Epidermal melanocyte (primary cell): Measurements from ENCODE around the gene LGALS9B.
"Not testable (repeated sequence)": the region's sequence is repeated elsewhere in the genome, so short reads cannot be mapped to it uniquely, and the experiment has no call there.

Experiments
- DNase-seq: peaks from one replicate; pipeline ENCODE4 v3.0.0; 2011; ENCODE audit warnings: low spot score; ENCODE audit not compliant: insufficient read length

Gene LGALS9B

DNA sequence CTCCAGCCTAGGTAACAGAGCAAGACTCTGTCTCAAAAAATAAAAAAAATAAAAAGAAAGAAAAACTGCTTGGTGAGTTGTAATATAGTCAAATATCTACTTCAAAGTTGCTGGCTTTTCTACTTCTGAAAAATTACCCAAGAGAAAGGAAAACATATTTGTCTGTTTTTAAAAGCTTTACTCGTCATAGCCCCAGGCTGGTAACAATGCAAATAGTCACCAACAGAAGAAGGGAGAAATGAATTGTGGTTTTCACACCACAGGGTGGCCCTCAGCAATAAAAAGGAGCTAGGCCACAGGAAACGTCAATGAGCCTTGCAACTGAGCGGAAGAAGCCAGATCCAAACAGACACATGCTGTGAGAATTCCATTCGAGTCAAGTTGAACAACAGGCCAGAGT, 1.8 kb upstream of the LGALS9B start:
- not testable (repeated sequence) for DNase-seq

- not testable (repeated sequence) for DNase-seq
Observed at GRCh38 chr17:20466999-20467398, 340 bp downstream of the LGALS9B start.

GRCh38 chr17:20466553-20466952, 786 bp downstream of the LGALS9B start:
- DNase-seq: not testable (repeated sequence)

GRCh38 chr17:20465535-20465934, 1.8 kb downstream of the LGALS9B start:
- DNase-seq: not testable (repeated sequence)

GRCh38 chr17:20464854-20465414, 2.4 kb downstream of the LGALS9B start:
- not testable (repeated sequence) for DNase-seq

DNA sequence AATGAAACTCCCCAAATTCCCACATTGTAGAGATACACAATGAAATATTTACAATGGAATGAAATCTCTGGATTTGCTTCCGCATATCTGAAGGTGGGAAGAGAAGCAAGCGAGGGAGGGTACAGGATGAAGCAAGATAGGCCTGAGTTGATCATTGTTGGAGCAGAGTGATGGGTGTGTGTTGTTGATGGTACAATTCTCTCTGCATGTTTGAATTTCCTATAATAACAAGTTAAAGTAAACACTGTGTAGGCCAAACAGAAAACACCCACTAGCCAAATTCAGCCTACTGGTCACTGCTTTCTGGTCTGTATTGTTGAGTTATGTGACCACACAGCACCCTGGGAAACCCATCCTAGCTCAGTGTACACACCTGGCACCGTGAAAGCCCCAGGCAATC, 5.2 kb downstream of the LGALS9B start:
- DNase-seq: not testable (repeated sequence)

DNA sequence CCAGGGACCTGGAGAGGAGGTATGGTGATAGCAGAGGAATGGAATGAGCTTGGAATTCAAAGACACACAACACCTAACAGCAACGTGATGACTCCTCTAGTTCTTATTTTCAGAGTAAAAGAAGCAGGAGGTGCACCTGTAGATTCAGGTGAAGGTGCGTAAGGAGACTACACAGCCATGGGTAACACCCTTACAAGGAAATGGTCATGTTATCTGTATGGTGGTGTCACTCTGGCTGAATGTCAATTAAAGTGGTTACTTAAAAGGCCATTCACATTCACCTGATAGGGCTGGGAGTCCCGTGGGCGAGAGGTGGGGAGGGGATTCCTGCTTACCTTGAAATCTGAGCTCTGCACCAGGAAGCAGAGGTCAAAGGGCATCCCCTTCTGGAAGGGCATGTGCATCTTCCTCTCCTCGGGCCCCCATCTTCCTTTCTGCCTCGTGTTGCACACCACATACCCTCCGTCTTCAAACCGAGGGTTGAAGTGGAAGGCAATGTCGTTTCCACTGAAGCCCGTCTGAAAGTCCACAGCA, 9.4 kb downstream of the LGALS9B start:
- DNase-seq: not testable (repeated sequence)

- DNase-seq: not testable (repeated sequence)
Observed at GRCh38 chr17:20455106-20455505, 12.2 kb downstream of the LGALS9B start.

GRCh38 chr17:20453820-20454434, 13.4 kb downstream of the LGALS9B start:
- not testable (repeated sequence) for DNase-seq

DNA sequence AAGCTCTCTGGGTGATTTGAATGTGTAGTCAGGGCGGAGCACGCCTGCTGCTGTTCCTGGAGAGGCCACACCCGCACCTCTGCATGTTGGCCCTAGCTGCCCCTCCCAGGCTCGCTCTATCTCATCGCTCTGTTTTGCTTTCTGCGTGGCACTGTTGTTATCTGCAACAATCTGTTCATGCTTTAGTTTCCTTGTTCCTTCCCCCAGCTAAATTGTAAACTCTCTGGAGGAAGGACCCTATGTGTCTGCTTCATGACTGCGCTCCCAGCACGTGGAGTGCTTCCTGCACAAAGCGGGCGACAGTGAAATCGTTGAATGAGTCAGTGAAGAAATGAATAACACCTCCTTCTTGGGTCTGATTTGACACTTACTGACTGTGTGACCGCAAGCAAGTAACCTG, 16.5 kb downstream of the LGALS9B start:
- DNase-seq: not testable (repeated sequence)

DNA sequence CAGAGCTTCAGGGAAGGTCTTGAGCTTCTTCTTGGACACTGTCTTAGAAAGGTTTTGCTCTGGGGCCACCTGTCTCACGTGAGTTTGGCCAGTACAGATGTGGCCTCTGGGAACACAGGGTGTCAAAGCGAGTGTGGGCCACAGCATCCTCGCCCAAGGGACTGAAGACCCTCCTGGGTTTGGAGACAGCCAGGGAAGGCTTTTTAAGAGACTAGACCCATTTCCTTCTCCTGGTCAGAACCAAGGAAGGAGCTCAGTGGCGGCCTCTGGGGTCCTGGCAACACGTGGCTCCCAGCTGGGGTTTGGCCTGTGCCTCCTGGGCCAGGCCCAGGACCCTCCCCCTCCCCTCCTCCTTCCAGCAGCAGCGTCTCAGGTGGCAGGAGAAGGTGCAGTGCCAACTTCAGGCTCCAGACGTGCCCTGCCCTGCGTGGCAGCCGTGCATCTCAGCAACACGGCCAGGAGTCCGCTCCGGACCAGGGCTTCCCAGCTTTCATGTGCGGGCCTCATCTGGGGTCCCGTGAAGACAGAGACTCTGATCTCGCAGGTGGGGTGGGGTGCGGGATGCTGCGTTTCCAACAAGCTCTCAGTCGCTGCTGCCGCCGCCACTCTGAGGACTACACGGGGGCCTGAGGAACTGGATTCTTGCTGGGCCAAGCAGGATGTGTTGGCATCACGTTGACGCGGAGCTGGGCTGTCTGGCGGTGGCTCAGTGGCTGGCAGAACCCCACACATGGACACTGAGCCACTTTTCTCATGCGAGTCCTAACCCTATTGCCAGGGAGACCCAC, 19.6 kb downstream of the LGALS9B start:
- DNase-seq: not testable (repeated sequence)

DNA sequence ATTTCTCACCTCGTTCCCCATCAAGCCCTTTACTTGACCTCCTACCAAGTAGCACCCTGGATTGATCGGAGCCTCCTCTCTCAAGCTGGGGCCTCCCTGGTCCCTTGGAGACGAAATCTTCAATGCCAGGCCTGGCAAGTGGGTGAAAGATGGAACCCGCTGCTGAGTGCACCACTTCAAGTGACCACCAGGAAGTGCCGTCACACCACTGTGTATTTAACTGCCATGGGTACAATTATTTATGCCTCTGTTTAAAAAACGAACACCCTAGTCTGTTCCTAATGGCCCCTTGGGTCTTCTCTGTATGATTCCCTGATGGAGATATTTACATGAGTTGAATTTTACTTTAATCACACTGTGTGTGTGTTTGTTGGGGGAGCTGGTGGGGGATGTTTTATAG, 20.4 kb downstream of the LGALS9B start:
- DNase-seq: not testable (repeated sequence)

DNA sequence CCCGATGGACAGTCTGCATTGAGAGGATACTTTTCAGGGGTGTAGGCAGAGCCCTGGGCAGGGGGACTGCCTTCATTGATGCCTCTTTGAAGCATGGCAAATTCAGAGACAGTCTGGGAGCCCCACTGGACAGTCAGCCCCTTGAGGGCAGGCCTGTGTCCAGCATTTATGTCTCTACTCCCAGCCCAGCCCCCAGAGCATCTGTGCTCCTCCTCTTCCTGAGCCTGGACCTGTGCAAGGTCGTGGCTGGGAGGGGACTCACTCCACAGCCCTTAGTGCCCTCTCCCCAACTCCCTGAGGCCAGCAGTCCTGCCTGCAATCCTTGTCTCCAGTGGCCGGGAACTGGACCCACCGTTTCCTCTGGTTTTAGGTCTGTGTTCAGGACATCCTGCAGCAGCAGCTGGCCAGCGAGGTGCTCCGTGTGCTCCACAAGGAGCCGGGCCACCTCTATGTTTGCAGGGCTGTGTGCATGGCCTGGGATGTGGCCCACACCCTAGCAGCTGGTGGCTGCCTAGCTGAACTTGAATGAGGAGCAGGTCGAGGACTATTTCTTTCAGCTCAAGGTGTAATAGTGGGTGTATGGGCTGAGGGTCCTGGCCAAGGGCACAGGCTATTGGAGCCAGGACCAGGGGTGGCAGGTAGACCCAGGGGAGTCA, 22.6 kb downstream of the LGALS9B start:
- DNase-seq: not testable (repeated sequence)

DNA sequence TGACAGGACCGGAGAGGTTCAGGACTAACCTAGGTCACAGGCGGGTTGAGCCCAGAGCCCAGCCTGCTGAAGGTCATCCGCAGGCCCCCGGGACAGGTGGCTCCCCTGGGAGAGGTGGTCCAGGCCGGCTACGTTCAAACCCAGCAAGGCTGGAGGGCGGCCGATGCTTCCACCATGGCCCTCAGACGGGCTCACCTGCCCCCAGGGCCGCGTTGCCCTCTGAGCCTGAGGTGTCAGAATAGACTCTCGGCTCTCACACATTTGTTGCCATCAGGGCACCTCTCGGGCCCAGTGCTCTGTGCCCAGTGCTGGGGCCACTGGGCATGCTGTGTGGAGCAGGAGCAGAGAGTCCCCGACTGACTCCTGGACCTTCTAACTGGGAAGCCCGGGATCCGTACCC, 23.2 kb downstream of the LGALS9B start:
- DNase-seq: not testable (repeated sequence)

GRCh38 chr17:20443632-20444031, 23.7 kb downstream of the LGALS9B start:
- DNase-seq: not testable (repeated sequence)

GRCh38 chr17:20440665-20441064, 26.7 kb downstream of the LGALS9B start:
- not testable (repeated sequence) for DNase-seq

GRCh38 chr17:20435166-20435565, 32.2 kb downstream of the LGALS9B start:
- not testable (repeated sequence) for DNase-seq

DNA sequence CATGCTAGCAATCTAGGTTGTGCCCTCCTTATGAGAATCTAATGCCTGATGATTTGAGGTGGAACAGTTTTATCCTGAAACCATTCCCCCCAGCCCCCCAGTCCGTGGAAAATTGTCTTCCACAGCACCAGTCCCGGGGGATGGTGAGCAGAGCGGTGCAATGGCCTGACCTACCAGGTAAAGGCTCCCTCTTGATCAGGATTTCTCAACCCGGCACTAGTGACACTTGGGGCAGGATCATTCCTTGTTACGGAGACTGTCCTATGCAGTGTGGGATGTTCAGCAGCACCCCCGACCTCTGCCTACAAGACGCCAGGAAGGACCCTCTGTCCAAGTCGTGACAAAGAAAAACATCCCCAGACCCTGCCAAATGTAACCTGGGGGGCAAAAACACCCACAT, 34.0 kb downstream of the LGALS9B start:
- not testable (repeated sequence) for DNase-seq

- DNase-seq: not testable (repeated sequence)
Observed at GRCh38 chr17:20427264-20427663, 40.1 kb downstream of the LGALS9B start.

DNA sequence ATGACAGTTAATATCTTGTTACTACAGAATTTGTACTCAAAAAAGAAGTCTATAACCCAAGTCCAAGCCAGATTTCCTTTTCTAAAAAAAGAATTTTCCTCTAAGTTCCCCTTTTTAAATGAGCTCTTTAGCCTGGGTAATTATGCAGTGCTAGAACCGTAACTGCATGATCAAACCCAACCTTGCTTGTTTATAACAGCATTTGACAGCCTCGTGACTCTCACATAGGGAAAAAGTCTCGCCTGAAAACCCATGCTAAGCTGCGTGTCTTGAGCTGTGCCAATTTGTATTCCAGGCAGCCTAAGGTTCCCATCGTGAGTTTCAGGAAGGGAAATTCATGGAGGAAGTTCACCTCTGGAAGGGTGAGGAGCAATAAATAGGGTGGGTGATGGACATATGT, 44.5 kb downstream of the LGALS9B start:
- not testable (repeated sequence) for DNase-seq

DNA sequence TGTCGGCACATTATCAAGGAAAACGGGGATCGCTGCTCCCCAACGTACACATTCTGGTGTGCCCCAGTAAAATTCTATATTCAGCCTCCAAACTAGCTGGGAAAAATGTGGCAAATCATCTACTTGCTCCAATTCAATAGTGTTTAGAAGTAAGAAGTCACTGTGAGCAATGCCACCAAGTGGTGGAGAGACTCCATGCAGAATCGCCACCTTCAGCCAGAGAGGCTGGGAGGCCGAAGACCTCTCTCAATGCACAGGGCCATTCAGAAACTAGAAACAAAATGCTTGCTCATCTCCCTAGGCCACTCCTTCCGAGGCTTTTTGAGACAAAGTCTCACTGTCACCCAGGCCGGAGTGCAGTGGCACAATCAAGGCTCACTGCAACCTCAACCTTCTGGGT, 48.5 kb downstream of the LGALS9B start:
- DNase-seq: not testable (repeated sequence)
